K562 (cell line): Measurements from ENCODE around the gene SDCCAG8. TPM values are rescaled to one million over a fixed set of nuclear protein-coding genes. Genes with fewer than 3 reads are reported as not detected.
"Not testable (repeated sequence)": the region's sequence is repeated elsewhere in the genome, so short reads cannot be mapped to it uniquely, and the experiment has no call there.

Source experiments
- ATAC-seq: fragments of 200-7000 bp; cut with Tn5 transposase; 3 replicates; pipeline ENCODE4 v1.9.1; 2020; ENCODE audit warnings: moderate library complexity
- BruUV-seq: library from RNA; stranded (reverse); fragments of 400-500 nt; replicated peaks from 2 replicates; lab custom pipeline; 2021; lab: Mats Ljungman, UMichigan
- CTCF ChIA-PET: fragments of 300-600 bp; formaldehyde crosslinking; extraction: SDS; loops from one replicate; lab custom pipeline; 2021; ENCODE audit warnings: low intra/inter-chr PET ratio; lab: Yijun Ruan, JAX
- POLR2A ChIA-PET: fragments of 300-600, 350-650 bp; sonication (Branson Sonifier 250); formaldehyde crosslinking; extraction: SDS; loops from one replicate; lab custom pipeline; 2021; ENCODE audit warnings: antibody characterized with exemption, inconsistent platforms; lab: Yijun Ruan, JAX
- DNase-seq, 4 experiments: peaks; one replicate each; pipeline versions ENCODE4 v3.0.0 to v3.0.0-alpha.2; 2011 to 2018; ENCODE audit warnings: low spot score in 3 of 4, mixed read lengths in 3 of 4; ENCODE audit errors: extremely low read depth in 1 of 4
- FAIRE-seq: peaks from 2 replicates; lab custom pipeline; 2011; peaks lifted over from hg19 to GRCh38; lab: Jason Lieb, UNC
- H2AFZ ChIP-seq: 2 replicates; pipeline ENCODE4 v1.6.0; 2011; ENCODE audit warnings: low read depth, low read length, control low read depth, inconsistent platforms
- H3K27ac ChIP-seq: fragments of 200-600 bp; 3 replicates; pipeline ENCODE4 v1.8.0; 2011; ENCODE audit warnings: low read depth, mild to moderate bottlenecking, control low read depth, inconsistent platforms, low read length, moderate library complexity, mixed read lengths; ENCODE audit errors: extremely low read depth
- H3K27me3 ChIP-seq, 2 experiments: fragments of 300-600 bp in 1 of 2; 2 replicates in 1 of 2; 3 replicates in 1 of 2; pipeline versions ENCODE4 v1.6.0 to v1.8.0; 2011; ENCODE audit warnings: inconsistent platforms in 2 of 2, low read length in 2 of 2, mild to moderate bottlenecking in 1 of 2, mixed read lengths in 1 of 2, moderate library complexity in 1 of 2; ENCODE audit not compliant: control insufficient read depth in 2 of 2, insufficient read depth in 2 of 2
- H3K36me3 ChIP-seq: fragments of 300-600 bp; 3 replicates; pipeline ENCODE4 v1.8.0; 2011; ENCODE audit warnings: mild to moderate bottlenecking, low read length, inconsistent platforms; ENCODE audit not compliant: control insufficient read depth, insufficient read depth
- H3K4me1 ChIP-seq, 2 experiments: fragments of 200-600 bp in 1 of 2; replicated peaks in 1 of 2; 2 replicates in 1 of 2; 3 replicates in 1 of 2; pipeline versions ENCODE4 v1.5.1 to v1.8.0; 2011; ENCODE audit warnings: inconsistent platforms in 2 of 2, low read length in 2 of 2, mild to moderate bottlenecking in 1 of 2, mixed read lengths in 1 of 2, moderate library complexity in 1 of 2; ENCODE audit not compliant: control insufficient read depth in 2 of 2, insufficient read depth in 2 of 2
- H3K4me2 ChIP-seq: 2 replicates; pipeline ENCODE4 v1.6.1; 2011; ENCODE audit warnings: low read length, control low read depth, inconsistent platforms, mixed read lengths; ENCODE audit not compliant: insufficient read depth
- H3K4me3 ChIP-seq: fragments of 200-600 bp; sonication (generic), shearing (Covaris generic); 2 replicates; pipeline ENCODE4 v1.5.1; 2016; ENCODE audit warnings: control low read depth, inconsistent platforms
- H3K79me2 ChIP-seq: fragments of 200-600 bp; 3 replicates; pipeline ENCODE4 v1.8.0; 2011; ENCODE audit warnings: low read length, inconsistent platforms; ENCODE audit not compliant: control insufficient read depth, insufficient read depth
- H3K9ac ChIP-seq, 2 experiments: 2 replicates each; pipeline versions ENCODE4 v1.6.0 to v1.6.1; 2011; ENCODE audit warnings: low read depth in 2 of 2, low read length in 2 of 2, control low read depth in 1 of 2, inconsistent platforms in 1 of 2, mild to moderate bottlenecking in 1 of 2, mixed read lengths in 1 of 2; ENCODE audit not compliant: insufficient read depth in 1 of 2
- H3K9me1 ChIP-seq: one replicate; pipeline ENCODE4 v1.6.0; 2011; ENCODE audit warnings: inconsistent platforms, mild to moderate bottlenecking, low read length, moderate library complexity; ENCODE audit not compliant: control insufficient read depth, insufficient read depth
- H3K9me3 ChIP-seq: replicated peaks from 2 replicates; pipeline ENCODE4 v1.5.1; 2011; ENCODE audit warnings: low read depth, low read length, inconsistent platforms; ENCODE audit not compliant: control insufficient read depth, insufficient read depth
- H4K20me1 ChIP-seq: replicated peaks from 2 replicates; pipeline ENCODE4 v1.6.1; 2011; ENCODE audit warnings: low read length, inconsistent platforms, mixed read lengths; ENCODE audit not compliant: control insufficient read depth, insufficient read depth
- GMEB1 ChIP-seq: fragments of 250-450 bp; sonication (Bioruptor Pico); IDR thresholded peaks from 2 replicates; pipeline ENCODE4 v1.4.0; 2020; ENCODE audit warnings: mild to moderate bottlenecking
- HSF4 ChIP-seq: fragments of 250-450 bp; sonication (Bioruptor Pico); IDR thresholded peaks from 2 replicates; pipeline ENCODE4 v2.1.2; 2022; ENCODE audit warnings: mild to moderate bottlenecking, moderate library complexity, borderline replicate concordance
- MAFK ChIP-seq: IDR thresholded peaks from 2 replicates; pipeline ENCODE4 v1.6.1; 2011; ENCODE audit warnings: low read length, improper control_type of control experiment
- WGBS: fragments of 100-300 bp; shearing (Covaris generic); methylation state at CpG from one replicate; pipeline ENCODE4 v1.1.6; 2016; ENCODE audit warnings: low coverage, mixed read lengths; ENCODE audit not compliant: insufficient coverage; ENCODE audit errors: missing lambda C conversion rate; 5-methylcytosine and 5-hydroxymethylcytosine counted together
- in situ Hi-C: fragments of 300-500 bp; cut with MboI; formaldehyde crosslinking; loops from 4 replicates; pipeline ENCODE4 v1.15.0; 2018; ENCODE audit warnings: inconsistent platforms, mixed read lengths
- intact Hi-C: fragments of 100-400 bp; cut with micrococcal nuclease; formaldehyde crosslinking; loops from 2 replicates; pipeline ENCODE4 v1.14.2; 2022
- polyA plus RNA-seq, 8 experiments: library from polyadenylated mRNA; depleted of rRNA in 4 of 8; stranded (reverse) in 5 of 8; unstranded in 3 of 8; fragments of >200 nt; fragmentation: Nextera tagmentation in 2 of 8; fragmentation: Illumina TruSeq in 1 of 8; extraction: Ambion mirVana in 2 of 8; extraction: Trizol in 1 of 8; gene quantifications; 2 replicates each; pipeline versions ENCODE4 v1.2.1 to v1.2.3, GENCODE V29; 2011 to 2014; ENCODE audit warnings: inconsistent platforms in 1 of 8, missing spikeins in 1 of 8
- total RNA-seq, 7 experiments: library from RNA; depleted of rRNA in 6 of 7; stranded (reverse); fragments of >200 nt in 6 of 7; fragmentation: Illumina TruSeq in 2 of 7; extraction: Trizol in 2 of 7; gene quantifications; 2 replicates each; pipeline versions ENCODE4 v1.2.1 to v1.2.3, GENCODE V29; 2011 to 2021; ENCODE audit warnings: low replicate concordance in 1 of 7

Gene SDCCAG8
- total and polyA plus RNA-seq, 9 of the 15 experiments (the other 6 are each of a cell fraction or from before 2014, with no cell fraction given): 17.9 to 36.7 (median 25.4) TPM

GRCh38 chr1:243336163-243336562, 80.3 kb downstream of the SDCCAG8 start (continued):
- no peak for TF ChIP-seq GMEB1
- TF ChIP-seq HSF4 (CRISPR knock-in tag): no peak
- TF ChIP-seq MAFK: no peak

- H3K79me2 ChIP-seq, H3K27ac ChIP-seq, FAIRE-seq, H3K36me3 ChIP-seq, BruUV-seq, H3K4me3 ChIP-seq, H3K4me1 ChIP-seq, intact Hi-C loops, H2AFZ ChIP-seq, H4K20me1 ChIP-seq, H3K27me3 ChIP-seq, H3K9ac ChIP-seq, ATAC-seq, H3K9me1 ChIP-seq, POLR2A ChIA-PET, DNase-seq, H3K4me2 ChIP-seq, CTCF ChIA-PET, H3K9me3 ChIP-seq: not testable (repeated sequence)
- WGBS: 31% methylated on average over 1 of the region's 4 CpGs
- in situ Hi-C loops: loop anchor here (10.0 to 25.0 kb wide), 2 partner anchors 502 to 926 kb away; no protein-coding TSS in a partner anchor
Measured at GRCh38 chr1:243338848-243339247, 83.0 kb downstream of the SDCCAG8 start.
